NCI-H1092 treated with DMSO at 0.1 percent for 48 hours (cell line): ENCODE measurements around the gene MZF1.
"Not testable (repeated sequence)": the region's sequence is repeated elsewhere in the genome, so short reads cannot be mapped to it uniquely, and the experiment has no call there.

ENCODE experiments used
- DNase-seq: peaks from one replicate; lab custom pipeline; 2025; lab: John Stamatoyannopoulos, UW

The MZF1 gene

GRCh38 chr19:58572818-58573657 lies at the start of gene MZF1:
Gene MZF1 (minus strand): TSS chr19:58573335. CDS start chr19:58571389, 1,946 bp downstream.
- DNase-seq: no peak

- DNase-seq: not testable (repeated sequence)
These were observed 34.1 kb upstream of the MZF1 start for GRCh38 chr19:58607213-58607612.

GRCh38 chr19:58606251-58606896 lies 33.2 kb upstream of the MZF1 start:
- DNase-seq: not testable (repeated sequence)

- no peak for DNase-seq
These were observed 13.1 kb upstream of the MZF1 start for GRCh38 chr19:58586133-58586765.

GRCh38 chr19:58585442-58586132 lies 12.5 kb upstream of the MZF1 start:
- no peak for DNase-seq

- no peak for DNase-seq
These were observed 11.6 kb upstream of the MZF1 start for GRCh38 chr19:58584498-58585441.

GRCh38 chr19:58582985-58583384 lies 9.8 kb upstream of the MZF1 start:
- DNase-seq: no peak

- no peak for DNase-seq
These were observed 8.3 kb upstream of the MZF1 start for GRCh38 chr19:58581227-58582141.

- DNase-seq: no peak
These were observed 6.5 kb upstream of the MZF1 start for GRCh38 chr19:58579473-58580142.

- no peak for DNase-seq
These were observed 5.1 kb upstream of the MZF1 start for GRCh38 chr19:58578012-58578925.

GRCh38 chr19:58577581-58577980 lies 4.4 kb upstream of the MZF1 start:
- DNase-seq: not testable (repeated sequence)

GRCh38 chr19:58575183-58576041 lies 2.3 kb upstream of the MZF1 start:
- no peak for DNase-seq

GRCh38 chr19:58573658-58574164 lies 576 bp upstream of the MZF1 start:
- DNase-seq: no peak

- DNase-seq: no peak
These were observed 913 bp downstream of the MZF1 start for GRCh38 chr19:58572026-58572817.

- DNase-seq: no peak
These were observed 1.6 kb downstream of the MZF1 start for GRCh38 chr19:58571575-58571947.

- DNase-seq: no peak
These were observed 2.2 kb downstream of the MZF1 start for GRCh38 chr19:58570770-58571574.
